Mucosa of gallbladder (tissue), 1 donor: ENCODE data around the gene NTN1. TPM values are rescaled to one million over a fixed set of nuclear protein-coding genes. Genes with fewer than 3 reads are reported as not detected.

Source experiments
- DNase-seq: peaks from one replicate; pipeline ENCODE4 v3.0.0-alpha.2; 2020; ENCODE audit warnings: low spot score
- total RNA-seq: library from RNA; stranded (reverse); gene quantifications from one replicate; pipeline ENCODE4 v1.2.1, GENCODE V29; 2021
- donor health status: DM: no; HTN: no; CAD: no.

NTN1 gene
- total RNA-seq, 1 donor from 2014 or later, result 33.1 TPM

DNA sequence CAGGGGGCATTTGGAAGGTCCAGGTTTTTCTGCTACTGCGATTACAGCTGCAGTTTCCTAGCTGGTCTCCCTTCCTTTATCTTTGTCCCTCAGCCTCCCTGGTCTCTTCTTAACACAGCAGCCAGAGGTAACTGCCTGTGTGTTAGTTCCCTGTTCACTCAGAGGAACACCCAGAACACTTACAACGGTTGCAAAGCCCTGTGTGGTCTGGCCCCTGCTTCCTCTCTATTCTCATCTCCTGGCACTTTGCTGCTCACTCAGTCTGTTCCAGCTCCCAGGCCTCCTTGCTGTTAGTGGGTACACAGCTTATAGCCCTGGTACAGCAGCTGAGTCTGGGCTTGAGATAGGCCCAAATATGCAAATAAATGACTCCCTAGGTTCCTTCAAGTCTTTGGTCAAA is 16.4 kb downstream of the NTN1 start:
- no peak for DNase-seq

GRCh38 chr17:9038380-9038779 is 17.1 kb downstream of the NTN1 start:
- DNase-seq, result no peak

DNA sequence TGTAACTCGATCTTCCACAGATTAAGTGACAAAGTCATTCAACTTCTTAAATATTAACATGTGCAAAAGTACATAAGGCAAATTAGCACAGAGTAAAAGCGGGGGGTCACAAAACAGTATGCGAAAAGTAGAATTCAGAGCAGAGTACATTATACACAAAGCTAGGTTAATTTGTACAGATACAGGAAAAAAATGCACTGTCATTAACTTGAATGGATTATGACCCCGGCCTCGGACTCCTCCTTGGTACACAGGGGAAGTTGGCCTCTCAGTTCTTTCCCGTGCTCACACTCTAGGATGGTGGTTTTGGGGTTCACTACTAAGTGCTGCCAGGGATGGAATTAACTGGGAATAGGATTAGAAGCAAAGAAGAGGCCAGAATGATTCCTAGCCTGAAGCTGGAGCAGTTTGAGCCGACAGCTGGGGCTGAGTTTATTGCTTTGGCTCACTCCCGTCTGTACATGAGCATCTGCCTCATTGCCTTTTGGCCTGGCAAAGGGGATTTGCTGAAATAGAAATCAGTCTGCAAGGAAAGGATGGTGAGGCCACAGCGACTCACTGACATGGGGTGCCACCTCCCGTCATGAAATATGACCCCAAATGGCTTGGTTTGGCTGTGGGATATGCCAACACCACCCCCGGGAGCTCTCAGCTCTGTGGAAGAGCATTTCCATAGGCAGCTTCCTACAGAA is 23.6 kb downstream of the NTN1 start:
- DNase-seq, result no peak

DNA sequence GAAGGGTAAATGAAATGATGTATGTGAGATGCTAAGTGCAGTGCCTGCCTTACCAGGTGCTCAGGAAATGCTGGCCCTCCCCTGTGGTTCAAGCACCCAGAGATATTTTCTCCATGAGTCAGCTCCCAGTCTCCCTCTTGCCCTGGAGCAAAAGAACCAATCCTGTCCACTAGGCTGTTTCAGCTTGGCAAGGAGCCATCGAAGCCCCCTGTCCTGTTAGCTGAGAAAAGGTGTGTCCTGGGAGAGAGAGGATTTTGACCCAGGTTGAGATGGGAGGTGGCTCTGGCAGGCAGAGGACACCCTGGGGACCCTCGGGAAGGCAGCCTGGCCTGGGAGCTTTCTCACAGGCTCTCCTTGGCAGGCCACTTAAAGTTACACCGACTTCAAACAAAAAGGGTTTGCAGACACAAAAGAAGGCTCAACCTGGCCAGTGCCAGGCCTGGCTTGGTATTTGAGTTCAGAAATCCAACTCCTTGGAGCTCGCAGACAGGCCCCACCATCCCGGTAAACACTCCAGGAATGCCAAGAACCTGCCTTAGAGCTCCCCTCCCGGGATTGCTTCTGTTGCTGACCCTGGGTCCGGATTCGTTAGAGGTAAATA is 29.6 kb downstream of the NTN1 start:
- DNase-seq, result no peak

DNA sequence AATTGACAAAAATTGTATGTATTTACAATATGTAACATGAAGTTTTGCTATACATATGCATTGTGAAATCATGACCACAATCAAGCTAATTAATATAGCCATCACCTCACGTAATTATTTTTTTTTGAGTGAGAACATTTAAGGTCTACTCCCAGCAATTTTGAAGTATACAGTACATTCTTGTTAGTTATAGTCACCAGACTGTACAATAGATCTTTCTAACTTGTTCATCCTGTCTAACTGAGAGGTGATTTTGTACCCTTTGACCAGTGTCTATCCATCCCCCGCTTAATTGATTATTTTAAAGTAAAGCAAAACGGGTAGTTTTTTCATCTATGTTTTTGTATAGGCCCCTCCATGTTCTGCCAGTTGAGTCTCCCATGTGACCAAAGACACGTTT is 30.3 kb downstream of the NTN1 start:
- no peak for DNase-seq

GRCh38 chr17:9052921-9053320 is 31.6 kb downstream of the NTN1 start:
- peak; percentile 36 for DNase-seq

DNA sequence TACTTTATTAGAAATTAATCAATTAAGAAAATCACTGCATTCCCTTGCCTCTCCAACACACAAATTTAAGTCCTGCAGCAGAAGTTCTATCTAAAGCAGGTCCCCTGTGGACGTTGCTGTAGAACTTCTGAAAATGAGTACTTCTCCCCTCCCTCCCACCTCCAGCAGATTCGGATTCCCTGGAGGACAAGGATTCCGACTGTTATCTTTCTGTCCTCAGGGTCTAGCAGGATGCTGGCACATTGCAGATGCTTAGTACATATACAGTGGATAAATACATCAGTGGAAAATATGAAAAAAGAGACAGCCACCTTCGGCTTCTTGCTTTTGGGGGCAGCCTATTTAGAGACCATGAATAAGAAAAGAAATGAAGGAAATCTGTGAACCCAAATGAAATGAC is 32.1 kb downstream of the NTN1 start:
- no peak for DNase-seq

- DNase-seq, result no peak
These were observed 33.0 kb downstream of the NTN1 start for GRCh38 chr17:9054126-9054975.

- DNase-seq, result no peak
These were observed 34.0 kb downstream of the NTN1 start for GRCh38 chr17:9055281-9055680.

GRCh38 chr17:9056566-9056965 is 35.3 kb downstream of the NTN1 start:
- DNase-seq, result no peak

DNA sequence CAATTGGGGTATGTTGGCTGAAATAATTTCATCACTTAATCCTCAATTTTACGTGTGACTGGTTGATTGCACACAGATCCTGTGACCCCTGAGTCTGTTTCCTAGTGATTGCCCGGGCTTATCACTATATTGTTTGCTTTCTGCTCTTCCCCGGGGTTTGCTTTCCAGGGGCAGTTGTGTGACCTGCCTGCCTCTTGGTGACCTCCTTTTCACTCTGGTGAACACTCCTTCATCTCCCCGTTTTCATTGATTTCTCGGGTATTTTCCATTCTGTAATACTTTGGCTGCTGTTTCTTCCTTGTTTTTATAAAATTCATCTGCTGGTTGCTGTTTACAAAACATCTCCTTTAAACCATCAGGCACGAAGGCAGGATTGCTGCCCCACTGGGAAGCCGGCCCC is 36.0 kb downstream of the NTN1 start:
- no peak for DNase-seq

DNA sequence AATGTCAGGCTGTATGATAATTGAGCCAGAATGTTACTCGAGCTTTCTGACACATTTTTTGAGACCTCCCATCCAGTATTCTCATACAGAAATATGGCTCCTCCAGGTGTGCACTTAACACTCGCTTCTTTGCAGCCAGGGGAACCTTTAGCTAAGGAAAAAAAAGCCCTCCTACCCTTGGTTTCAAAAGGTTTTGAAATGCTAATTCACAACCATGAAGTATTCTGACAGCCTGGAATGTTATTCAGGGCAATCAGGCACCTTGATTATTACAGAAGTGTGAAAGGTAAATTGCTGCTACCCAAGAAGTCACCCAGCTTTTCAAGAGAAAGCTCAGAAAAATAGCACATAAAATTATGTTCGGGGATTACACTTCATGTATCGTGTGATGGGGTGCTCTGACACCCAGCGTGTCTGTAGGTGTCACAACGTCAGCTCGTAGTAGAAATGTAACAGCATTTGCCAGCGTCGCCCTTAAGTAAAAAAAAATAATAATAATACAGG is 41.1 kb downstream of the NTN1 start:
- no peak for DNase-seq

- DNase-seq, result no peak
These were observed 43.1 kb downstream of the NTN1 start for GRCh38 chr17:9064311-9064834.

- no peak for DNase-seq
These were observed 49.7 kb downstream of the NTN1 start for GRCh38 chr17:9071016-9071415.

DNA sequence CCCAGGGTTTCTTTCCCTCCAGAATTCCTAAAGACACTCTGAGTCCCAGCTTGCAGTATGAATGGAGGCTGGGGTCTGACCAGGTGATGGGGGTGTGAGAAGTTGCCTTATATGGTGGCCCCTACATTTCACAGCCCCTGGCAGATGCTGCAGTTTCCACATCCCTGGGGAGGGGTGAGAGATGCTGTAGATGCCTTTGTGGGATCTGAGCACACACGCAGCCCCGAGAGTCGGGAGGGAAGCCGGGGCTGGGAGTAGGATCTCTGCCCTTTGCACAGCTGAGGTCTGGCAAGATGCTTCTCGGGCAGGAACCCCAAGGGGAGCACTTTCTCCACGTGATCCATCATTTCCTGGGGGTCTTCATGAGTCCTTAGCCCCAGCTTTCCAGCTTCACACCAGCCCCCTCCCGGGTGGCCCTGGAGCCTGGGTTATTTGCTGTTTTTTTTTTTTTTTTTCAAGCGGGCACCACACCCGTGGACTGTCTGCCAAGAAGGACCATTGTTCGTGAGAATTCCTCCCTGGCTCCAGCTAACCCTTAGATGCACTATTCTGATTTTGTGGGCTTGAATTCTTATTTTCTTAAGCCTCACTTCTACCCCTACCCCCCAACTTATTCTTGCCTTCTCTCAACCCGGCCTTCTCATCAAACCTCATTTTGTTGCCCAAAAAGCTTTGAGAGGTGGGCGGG is 50.6 kb downstream of the NTN1 start:
- DNase-seq, result no peak

DNA sequence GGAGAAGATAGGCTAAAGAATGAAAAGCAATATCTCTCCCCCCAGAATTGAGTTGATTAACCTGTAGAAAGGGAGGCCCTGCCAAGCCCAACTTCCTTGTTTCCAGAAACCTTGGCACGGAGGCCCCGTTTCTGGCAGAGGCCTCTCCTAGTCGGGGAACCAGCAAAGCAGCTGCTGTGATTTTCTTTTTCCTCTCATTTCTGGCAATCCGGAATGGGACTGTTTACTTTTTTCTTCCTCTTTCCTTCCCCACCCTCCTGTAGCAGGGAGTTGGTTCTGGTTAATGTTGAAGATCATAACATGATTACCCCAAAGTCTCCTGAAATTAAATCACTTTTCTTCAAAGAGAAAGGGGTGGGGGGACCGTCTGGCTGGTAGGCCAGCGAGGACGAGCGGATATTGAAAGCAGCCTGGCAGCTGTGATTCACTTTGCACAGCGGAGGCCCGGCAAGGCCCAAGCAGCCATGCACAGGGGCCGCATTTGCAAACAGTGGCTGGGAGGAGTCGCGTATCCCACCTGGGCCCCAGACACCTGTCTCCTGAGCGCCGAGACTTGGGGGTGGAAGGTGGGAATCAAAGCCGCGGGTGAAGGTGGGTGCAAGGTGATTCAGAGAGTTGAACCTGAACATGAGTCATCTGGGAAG is 51.5 kb downstream of the NTN1 start:
- DNase-seq, result peak; percentile 44

- no peak for DNase-seq
These were observed 52.8 kb downstream of the NTN1 start for GRCh38 chr17:9074131-9074530.

DNA sequence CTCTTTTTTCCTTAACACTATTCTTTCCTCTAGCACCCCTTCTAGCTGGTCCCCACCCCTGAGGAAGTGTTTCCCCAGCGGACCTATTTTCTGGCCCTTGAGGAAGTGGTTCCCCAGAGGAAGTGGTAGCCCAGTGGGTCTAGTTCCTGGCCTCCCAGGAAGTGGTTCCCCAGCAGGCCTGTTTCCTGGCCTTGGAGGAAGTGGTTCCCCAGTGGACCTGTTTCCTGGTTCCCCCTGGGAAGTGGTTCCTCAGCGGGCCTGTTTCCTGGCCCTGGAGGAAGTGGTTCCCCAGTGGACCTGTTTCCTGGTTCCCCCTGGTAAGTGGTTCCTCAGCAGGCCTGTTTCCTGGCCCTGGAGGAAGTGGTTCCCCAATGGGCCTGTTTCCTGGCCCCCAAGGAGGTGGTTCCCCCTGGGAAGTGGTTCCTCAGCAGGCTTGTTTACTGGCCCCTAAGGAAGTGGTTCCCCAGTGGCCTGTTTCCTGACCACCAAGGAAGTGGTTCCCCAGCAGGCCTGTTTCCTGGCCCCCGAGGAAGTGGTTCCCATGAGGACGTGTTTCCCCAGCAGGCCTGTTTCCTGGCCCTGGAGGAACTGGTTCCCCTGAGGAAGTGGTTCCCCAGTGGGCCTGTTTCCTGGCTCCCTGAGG is 58.3 kb downstream of the NTN1 start:
- no peak for DNase-seq

- DNase-seq, result no peak
These were observed 59.1 kb downstream of the NTN1 start for GRCh38 chr17:9080296-9080914.

GRCh38 chr17:9080983-9081382 is 59.7 kb downstream of the NTN1 start:
- DNase-seq, result no peak
